ENCODE measurements around the gene HOXA13.

Gene HOXA13

GRCh38 chr7:27198871-27199801 lies 755 bp downstream of the HOXA13 start:
- H3K27ac ChIP-seq (ENCODE audit: low read depth, low read length): no peak overlapping the region
- H3K36me3 ChIP-seq (ENCODE audit: control insufficient read depth in 1 of 2, insufficient read depth in 2 of 2, low read length in 2 of 2): no peaks in the 10 kb centered on the region
- H3K4me1 ChIP-seq (ENCODE audit: control insufficient read depth in 1 of 2, insufficient read depth in 2 of 2, low read length in 2 of 2): peaks cover 15 to 16% of the 10 kb centered on the region in 2 donors
- H3K4me3 ChIP-seq (ENCODE audit: low read depth in 1 of 2, low read length in 2 of 2): no peak overlapping the region
- H3K27me3 ChIP-seq (ENCODE audit: control insufficient read depth in 1 of 2, insufficient read depth in 2 of 2, low read length in 2 of 2): peaks cover 80 to 89% of the 10 kb centered on the region in 2 donors
- H3K9me3 ChIP-seq (ENCODE audit: control insufficient read depth in 1 of 2, low read length in 2 of 2): no peaks in the 10 kb centered on the region
- H3K9ac ChIP-seq (ENCODE audit: low read depth in 1 of 2, low read length in 2 of 2): no peak overlapping the region

- Histone ChIP-seq H3K4me3 (ENCODE audit: low read depth in 1 of 2, low read length in 2 of 2) (no peak overlapping the region), H3K9me3 (ENCODE audit: control insufficient read depth in 1 of 2, low read length in 2 of 2) (no peaks in the 10 kb centered on the region), H3K4me1 (ENCODE audit: control insufficient read depth in 1 of 2, insufficient read depth in 2 of 2, low read length in 2 of 2) (peaks cover 16 to 18% of the 10 kb centered on the region in 2 donors), H3K27me3 (ENCODE audit: control insufficient read depth in 1 of 2, insufficient read depth in 2 of 2, low read length in 2 of 2) (peaks cover 78 to 89% of the 10 kb centered on the region in 2 donors), H3K9ac (ENCODE audit: low read depth in 1 of 2, low read length in 2 of 2) (no peak overlapping the region), H3K27ac (ENCODE audit: low read depth, low read length) (no peak overlapping the region), H3K36me3 (ENCODE audit: control insufficient read depth in 1 of 2, insufficient read depth in 2 of 2, low read length in 2 of 2) (no peaks in the 10 kb centered on the region)
Observed at GRCh38 chr7:27198138-27198841, 1.6 kb downstream of the HOXA13 start.

GRCh38 chr7:27197137-27198042 lies 2.5 kb downstream of the HOXA13 start:
- no peaks in the 10 kb centered on the region for H3K9me3 ChIP-seq (ENCODE audit: control insufficient read depth in 1 of 2, low read length in 2 of 2)
- H3K4me1 ChIP-seq (ENCODE audit: control insufficient read depth in 1 of 2, insufficient read depth in 2 of 2, low read length in 2 of 2): peaks cover 16 to 22% of the 10 kb centered on the region in 2 donors
- H3K4me3 ChIP-seq (ENCODE audit: low read depth in 1 of 2, low read length in 2 of 2): no peak overlapping the region
- H3K36me3 ChIP-seq (ENCODE audit: control insufficient read depth in 1 of 2, insufficient read depth in 2 of 2, low read length in 2 of 2): no peaks in the 10 kb centered on the region
- H3K27me3 ChIP-seq (ENCODE audit: control insufficient read depth in 1 of 2, insufficient read depth in 2 of 2, low read length in 2 of 2): peaks cover 79 to 90% of the 10 kb centered on the region in 2 donors
- no peak overlapping the region for H3K9ac ChIP-seq (ENCODE audit: low read depth in 1 of 2, low read length in 2 of 2)
- H3K27ac ChIP-seq (ENCODE audit: low read depth, low read length): no peak overlapping the region

DNA sequence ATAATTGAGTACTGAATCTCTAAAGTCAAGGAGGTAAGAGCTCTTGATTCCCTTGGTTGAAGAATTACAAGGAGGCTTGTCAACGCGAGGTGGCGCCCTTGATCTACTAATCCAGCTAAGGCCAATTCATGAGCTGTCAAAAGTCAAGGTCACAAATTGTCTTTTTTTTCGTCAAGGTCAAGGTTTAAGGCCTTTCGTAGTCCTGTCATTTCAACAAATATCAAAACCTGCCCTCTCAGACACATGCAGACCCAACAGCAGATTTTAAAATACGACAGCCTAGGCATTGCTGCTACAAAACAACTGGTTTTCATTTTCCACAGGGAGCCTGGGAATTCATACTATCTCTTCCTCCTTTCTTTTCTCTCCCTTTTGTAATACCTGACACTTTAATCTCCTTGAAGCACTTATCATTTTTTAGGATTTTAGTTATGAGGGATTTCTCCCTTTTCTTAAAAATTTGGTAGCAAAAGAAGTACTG lies 3.6 kb downstream of the HOXA13 start:
- no peaks in the 10 kb centered on the region for H3K36me3 ChIP-seq (ENCODE audit: control insufficient read depth in 1 of 2, insufficient read depth in 2 of 2, low read length in 2 of 2)
- H3K27ac ChIP-seq (ENCODE audit: low read depth, low read length): no peak overlapping the region
- H3K4me3 ChIP-seq (ENCODE audit: low read depth in 1 of 2, low read length in 2 of 2): no peak overlapping the region
- H3K4me1 ChIP-seq (ENCODE audit: control insufficient read depth in 1 of 2, insufficient read depth in 2 of 2, low read length in 2 of 2): peaks cover 10 to 18% of the 10 kb centered on the region in 2 donors
- peaks cover 79 to 90% of the 10 kb centered on the region in 2 donors for H3K27me3 ChIP-seq (ENCODE audit: control insufficient read depth in 1 of 2, insufficient read depth in 2 of 2, low read length in 2 of 2)
- H3K9ac ChIP-seq (ENCODE audit: low read depth in 1 of 2, low read length in 2 of 2): no peak overlapping the region
- no peaks in the 10 kb centered on the region for H3K9me3 ChIP-seq (ENCODE audit: control insufficient read depth in 1 of 2, low read length in 2 of 2)

DNA sequence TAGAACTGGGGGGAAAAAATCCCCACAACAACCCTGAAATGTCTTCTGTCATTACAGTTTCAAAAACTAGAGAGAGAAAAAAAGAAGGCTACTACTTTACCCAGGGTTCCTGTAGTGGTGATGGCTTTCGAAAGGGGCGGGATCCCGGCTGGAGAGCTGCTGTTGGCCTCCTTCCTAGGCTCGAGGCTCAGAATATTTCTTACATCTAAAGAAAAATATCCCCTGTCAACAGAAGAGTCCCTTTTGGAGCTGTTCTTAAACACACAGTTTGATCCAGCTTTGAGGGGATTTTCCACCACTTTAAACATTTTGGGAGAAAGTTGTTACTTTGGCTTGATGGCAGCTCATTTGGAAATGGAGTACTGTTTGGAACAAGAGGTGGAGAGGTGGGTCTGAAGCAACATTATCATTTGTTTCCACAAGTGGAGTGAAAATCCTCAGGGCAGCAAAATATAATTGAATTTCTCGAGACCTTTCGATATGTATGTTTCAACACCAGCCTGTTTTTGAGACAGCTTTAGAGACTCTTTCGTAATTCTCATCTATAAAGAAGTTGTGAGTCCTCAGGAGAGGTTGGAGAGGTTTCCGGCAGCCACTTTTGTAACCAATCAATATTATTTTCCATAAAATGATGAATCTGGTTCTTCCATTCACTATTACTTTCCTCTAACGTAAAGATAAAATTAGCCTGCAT lies 5.1 kb downstream of the HOXA13 start:
- Histone ChIP-seq H3K9ac (ENCODE audit: low read depth in 1 of 2, low read length in 2 of 2) (no peak overlapping the region), H3K36me3 (ENCODE audit: control insufficient read depth in 1 of 2, insufficient read depth in 2 of 2, low read length in 2 of 2) (no peaks in the 10 kb centered on the region), H3K27ac (ENCODE audit: low read depth, low read length) (no peak overlapping the region), H3K4me3 (ENCODE audit: low read depth in 1 of 2, low read length in 2 of 2) (no peak overlapping the region), H3K27me3 (ENCODE audit: control insufficient read depth in 1 of 2, insufficient read depth in 2 of 2, low read length in 2 of 2) (peaks cover 82 to 93% of the 10 kb centered on the region in 2 donors), H3K4me1 (ENCODE audit: control insufficient read depth in 1 of 2, insufficient read depth in 2 of 2, low read length in 2 of 2) (peaks cover 0 to 7% of the 10 kb centered on the region in 2 donors), H3K9me3 (ENCODE audit: control insufficient read depth in 1 of 2, low read length in 2 of 2) (no peaks in the 10 kb centered on the region)

GRCh38 chr7:27194002-27194352 lies 5.9 kb downstream of the HOXA13 start:
- no peaks in the 10 kb centered on the region for H3K36me3 ChIP-seq (ENCODE audit: control insufficient read depth in 1 of 2, insufficient read depth in 2 of 2, low read length in 2 of 2)
- no peaks in the 10 kb centered on the region for H3K9me3 ChIP-seq (ENCODE audit: control insufficient read depth in 1 of 2, low read length in 2 of 2)
- no peak overlapping the region for H3K9ac ChIP-seq (ENCODE audit: low read depth in 1 of 2, low read length in 2 of 2)
- peaks cover 3 to 10% of the 10 kb centered on the region in 2 donors for H3K4me1 ChIP-seq (ENCODE audit: control insufficient read depth in 1 of 2, insufficient read depth in 2 of 2, low read length in 2 of 2)
- H3K27me3 ChIP-seq (ENCODE audit: control insufficient read depth in 1 of 2, insufficient read depth in 2 of 2, low read length in 2 of 2): peaks cover 87 to 98% of the 10 kb centered on the region in 2 donors
- no peak overlapping the region for H3K4me3 ChIP-seq (ENCODE audit: low read depth in 1 of 2, low read length in 2 of 2)
- no peak overlapping the region for H3K27ac ChIP-seq (ENCODE audit: low read depth, low read length)

- Histone ChIP-seq H3K27me3 (ENCODE audit: control insufficient read depth in 1 of 2, insufficient read depth in 2 of 2, low read length in 2 of 2) (peaks cover 87 to 98% of the 10 kb centered on the region in 2 donors), H3K27ac (ENCODE audit: low read depth, low read length) (no peak overlapping the region), H3K36me3 (ENCODE audit: control insufficient read depth in 1 of 2, insufficient read depth in 2 of 2, low read length in 2 of 2) (no peaks in the 10 kb centered on the region), H3K4me1 (ENCODE audit: control insufficient read depth in 1 of 2, insufficient read depth in 2 of 2, low read length in 2 of 2) (peaks cover 8 to 14% of the 10 kb centered on the region in 2 donors), H3K9ac (ENCODE audit: low read depth in 1 of 2, low read length in 2 of 2) (no peak overlapping the region), H3K4me3 (ENCODE audit: low read depth in 1 of 2, low read length in 2 of 2) (peak overlapping the region in 1 of 2 donors; percentile 36), H3K9me3 (ENCODE audit: control insufficient read depth in 1 of 2, low read length in 2 of 2) (no peaks in the 10 kb centered on the region)
Observed at GRCh38 chr7:27193335-27194001, 6.4 kb downstream of the HOXA13 start.

GRCh38 chr7:27192546-27193334 lies 7.2 kb downstream of the HOXA13 start:
- Histone ChIP-seq H3K9ac (ENCODE audit: low read depth in 1 of 2, low read length in 2 of 2) (no peak overlapping the region), H3K27me3 (ENCODE audit: control insufficient read depth in 1 of 2, insufficient read depth in 2 of 2, low read length in 2 of 2) (peaks cover 87 to 98% of the 10 kb centered on the region in 2 donors), H3K36me3 (ENCODE audit: control insufficient read depth in 1 of 2, insufficient read depth in 2 of 2, low read length in 2 of 2) (no peaks in the 10 kb centered on the region), H3K4me1 (ENCODE audit: control insufficient read depth in 1 of 2, insufficient read depth in 2 of 2, low read length in 2 of 2) (peaks cover 13 to 20% of the 10 kb centered on the region in 2 donors), H3K27ac (ENCODE audit: low read depth, low read length) (no peak overlapping the region), H3K9me3 (ENCODE audit: control insufficient read depth in 1 of 2, low read length in 2 of 2) (no peaks in the 10 kb centered on the region), H3K4me3 (ENCODE audit: low read depth in 1 of 2, low read length in 2 of 2) (peak overlapping the region in 1 of 2 donors; percentile 36)
